Liver (tissue), 9 donors: ENCODE measurements around the gene SOCS4. TPM values are rescaled to one million over a fixed set of nuclear protein-coding genes. Genes with fewer than 3 reads are reported as not detected.

ENCODE experiments used
- DNase-seq: peaks from one replicate; pipeline ENCODE4 v3.0.0-alpha.2; 2017; ENCODE audit warnings: low spot score
- H3K27ac ChIP-seq, 2 donors: one replicate each; pipeline ENCODE4 v1.7.0; 2013; ENCODE audit warnings: inconsistent platforms in 2 of 2, low read length in 2 of 2, control low read depth in 1 of 2, low read depth in 1 of 2, mild to moderate bottlenecking in 1 of 2
- H3K27me3 ChIP-seq, 4 donors: one replicate each; pipeline versions ENCODE4 v1.6.1 to v1.7.0; 2013; ENCODE audit warnings: low read length in 3 of 4, inconsistent platforms in 1 of 4, mild to moderate bottlenecking in 1 of 4, moderate library complexity in 1 of 4; ENCODE audit not compliant: control insufficient read depth in 4 of 4, insufficient read depth in 4 of 4
- H3K36me3 ChIP-seq, 4 donors: one replicate each; pipeline versions ENCODE4 v1.6.1 to v1.7.0; 2013; ENCODE audit warnings: low read length in 3 of 4, mild to moderate bottlenecking in 3 of 4, low read depth in 1 of 4, moderate library complexity in 1 of 4; ENCODE audit not compliant: control insufficient read depth in 4 of 4, insufficient read depth in 3 of 4
- H3K4me1 ChIP-seq, 4 donors: one replicate each; pipeline versions ENCODE4 v1.6.1 to v1.7.0; 2013; ENCODE audit warnings: low read length in 3 of 4, mild to moderate bottlenecking in 3 of 4, moderate library complexity in 1 of 4; ENCODE audit not compliant: control insufficient read depth in 4 of 4, insufficient read depth in 4 of 4
- H3K4me3 ChIP-seq, 3 donors: one replicate each; pipeline versions ENCODE4 v1.6.1 to v1.7.0; 2013; ENCODE audit warnings: low read length in 3 of 3, control low read depth in 1 of 3, low read depth in 1 of 3, mild to moderate bottlenecking in 1 of 3
- H3K9ac ChIP-seq, 2 donors: one replicate each; pipeline ENCODE4 v1.7.0; 2013; ENCODE audit warnings: low read length in 2 of 2, mild to moderate bottlenecking in 2 of 2, moderate library complexity in 2 of 2, control low read depth in 1 of 2, low read depth in 1 of 2
- H3K9me3 ChIP-seq, 4 donors: one replicate each; pipeline versions ENCODE4 v1.6.1 to v1.7.0; 2013; ENCODE audit warnings: low read length in 3 of 4; ENCODE audit not compliant: control insufficient read depth in 4 of 4
- ATF3 ChIP-seq: IDR thresholded peaks from 2 replicates; pipeline ENCODE4 v1.6.1; 2016; ENCODE audit warnings: antibody characterized with exemption
- CTCF ChIP-seq: fragments of 150-350 bp; IDR thresholded peaks from 2 replicates; pipeline ENCODE4 v1.5.1; 2017; ENCODE audit warnings: improper control_type of control experiment, low read depth, low read length; ENCODE audit not compliant: missing input control
- EGR1 ChIP-seq, 2 donors: IDR thresholded peaks; 2 replicates each; pipeline ENCODE4 v1.6.1; 2016 to 2018; ENCODE audit warnings: antibody characterized with exemption in 2 of 2, low read depth in 2 of 2
- FOXA1 ChIP-seq: IDR thresholded peaks from 2 replicates; pipeline ENCODE4 v1.6.1; 2016; ENCODE audit warnings: antibody characterized with exemption
- FOXA2 ChIP-seq: IDR thresholded peaks from 2 replicates; pipeline ENCODE4 v1.6.1; 2016; ENCODE audit warnings: antibody characterized with exemption
- GABPA ChIP-seq, 2 donors: IDR thresholded peaks in 1 of 2; conservative IDR thresholded peaks in 1 of 2; 2 replicates each; pipeline ENCODE4 v1.6.1; 2016; ENCODE audit warnings: antibody characterized with exemption in 2 of 2, mild to moderate bottlenecking in 1 of 2, moderate library complexity in 1 of 2
- HNF4A ChIP-seq, 2 donors: conservative IDR thresholded peaks; 2 replicates each; pipeline ENCODE4 v1.6.1; 2016; ENCODE audit warnings: antibody characterized with exemption in 2 of 2, mild to moderate bottlenecking in 2 of 2
- HNF4G ChIP-seq: IDR thresholded peaks from 2 replicates; pipeline ENCODE4 v1.6.1; 2016; ENCODE audit warnings: antibody characterized with exemption
- JUND ChIP-seq, 2 donors: IDR thresholded peaks; 2 replicates each; pipeline ENCODE4 v1.6.1; 2016; ENCODE audit warnings: antibody characterized with exemption in 2 of 2
- MAX ChIP-seq: IDR thresholded peaks from 2 replicates; pipeline ENCODE4 v1.6.1; 2016; ENCODE audit warnings: antibody characterized with exemption
- RAD21 ChIP-seq, 2 donors: IDR thresholded peaks; 2 replicates each; pipeline ENCODE4 v1.6.1; 2016; ENCODE audit warnings: antibody characterized with exemption in 2 of 2, mild to moderate bottlenecking in 2 of 2
- REST ChIP-seq: IDR thresholded peaks from 2 replicates; pipeline ENCODE4 v1.6.1; 2016; ENCODE audit warnings: antibody characterized with exemption, mild to moderate bottlenecking
- RXRA ChIP-seq, 2 donors: IDR thresholded peaks; 2 replicates each; pipeline ENCODE4 v1.6.1; 2017 to 2018; ENCODE audit warnings: antibody characterized with exemption in 2 of 2, mild to moderate bottlenecking in 1 of 2
- SP1 ChIP-seq: IDR thresholded peaks from 2 replicates; pipeline ENCODE4 v1.6.1; 2018; ENCODE audit warnings: antibody characterized with exemption, mild to moderate bottlenecking
- TAF1 ChIP-seq: conservative IDR thresholded peaks from 2 replicates; pipeline ENCODE4 v1.6.1; 2016; ENCODE audit warnings: antibody characterized with exemption, mild to moderate bottlenecking
- YY1 ChIP-seq: IDR thresholded peaks from 2 replicates; pipeline ENCODE4 v1.6.1; 2016; ENCODE audit warnings: antibody characterized with exemption, mild to moderate bottlenecking
- ZBTB33 ChIP-seq: IDR thresholded peaks from 2 replicates; pipeline ENCODE4 v1.6.1; 2016; ENCODE audit warnings: antibody characterized with exemption
- WGBS: extraction: QIAGEN DNeasy Blood & Tissue Kit; methylation state at CpG from one replicate; pipeline ENCODE4 v1.1.7; 2013; 5-methylcytosine and 5-hydroxymethylcytosine counted together
- polyA plus RNA-seq, 2 donors: library from polyadenylated mRNA; stranded (reverse) in 1 of 2; unstranded in 1 of 2; fragments of 200-250 nt in 1 of 2; fragments of >200 nt in 1 of 2; fragmentation: Nextera tagmentation in 1 of 2; extraction: Ambion mirVana in 1 of 2; gene quantifications; one replicate each; pipeline versions ENCODE4 v1.2.1 to v1.2.3, GENCODE V29; 2013 to 2015
- total RNA-seq, 2 donors: library from RNA; depleted of rRNA; stranded (reverse); fragments of >200 nt; gene quantifications; one replicate each; pipeline ENCODE4 v1.2.3, GENCODE V29; 2014
- donor health status: healthy.
- donor health status: healthy.
- donor health status: healthy.
- donor health status: healthy.
- donor health status: healthy.

SOCS4 gene
- total and polyA plus RNA-seq, 4 donors, result 2.2 to 7.4 (median 6.0) TPM

GRCh38 chr14:55085060-55085660, 58.1 kb downstream of the SOCS4 start:
- H3K9me3 ChIP-seq, result no peaks in the 10 kb centered on the region
- H3K9ac ChIP-seq, result no peak overlapping the region
- no peak overlapping the region for H3K27ac ChIP-seq
- TF ChIP-seq EGR1 (IDR thresholded peaks at IDR 0.05; ENCODE audit: low read depth in 2 of 2) (no peak), JUND (IDR thresholded peaks at IDR 0.05) (no peak), MAX (no peak)
- DNase-seq, result no peak
- no peaks in the 10 kb centered on the region for H3K36me3 ChIP-seq
- no peaks in the 10 kb centered on the region for H3K4me1 ChIP-seq
- no peak overlapping the region for H3K4me3 ChIP-seq
- peaks cover 0 to 4% (median 0%) of the 10 kb centered on the region in 4 donors for H3K27me3 ChIP-seq
- 47% methylated on average over 4 of the region's 4 CpGs for WGBS

GRCh38 chr14:55086938-55087337, 59.9 kb downstream of the SOCS4 start:
- Histone ChIP-seq H3K4me1 (no peaks in the 10 kb centered on the region), H3K9me3 (no peaks in the 10 kb centered on the region), H3K4me3 (no peak overlapping the region), H3K9ac (no peak overlapping the region), H3K27me3 (no peaks in the 10 kb centered on the region), H3K27ac (no peak overlapping the region), H3K36me3 (no peaks in the 10 kb centered on the region)
- WGBS, result 91% methylated on average over 9 of the region's 9 CpGs
- TF ChIP-seq SP1 (no peak), GABPA (IDR thresholded peaks at IDR 0.05 in 1 of 2, conservative IDR thresholded peaks at IDR 0.05 in 1 of 2) (no peak), YY1 (no peak), ATF3 (no peak), CTCF (no peak)
- no peak for DNase-seq

- no peak for TF ChIP-seq HNF4G
- no peak for TF ChIP-seq HNF4A (conservative IDR thresholded peaks at IDR 0.05)
- TF ChIP-seq FOXA2, result no peak
- TF ChIP-seq RXRA (IDR thresholded peaks at IDR 0.05), result no peak
- TF ChIP-seq ATF3, result no peak
- TF ChIP-seq GABPA (IDR thresholded peaks at IDR 0.05 in 1 of 2, conservative IDR thresholded peaks at IDR 0.05 in 1 of 2), result no peak
- no peak for TF ChIP-seq CTCF
- TF ChIP-seq FOXA1, result no peak
- no peak for TF ChIP-seq RAD21 (IDR thresholded peaks at IDR 0.05)
- no peak for TF ChIP-seq JUND (IDR thresholded peaks at IDR 0.05)
- TF ChIP-seq REST, result no peak
- TF ChIP-seq SP1, result no peak
- no peak for TF ChIP-seq TAF1
- no peak for TF ChIP-seq ZBTB33
- TF ChIP-seq YY1, result no peak
These were observed 61.3 kb downstream of the SOCS4 start for GRCh38 chr14:55088356-55088755.

More at GRCh38 chr14:55088356-55088755, 61.3 kb downstream of the SOCS4 start:
- H3K27ac ChIP-seq, result no peak overlapping the region
- H3K4me1 ChIP-seq, result no peaks in the 10 kb centered on the region
- H3K9me3 ChIP-seq, result no peaks in the 10 kb centered on the region
- no peak for DNase-seq
- no peak overlapping the region for H3K9ac ChIP-seq
- H3K27me3 ChIP-seq, result peaks cover 0 to 2% (median 0%) of the 10 kb centered on the region in 4 donors
- no peak overlapping the region for H3K4me3 ChIP-seq
- no peaks in the 10 kb centered on the region for H3K36me3 ChIP-seq
